ENCODE results near the gene MYPOP. TPM values are rescaled to one million over a fixed set of nuclear protein-coding genes. Genes with fewer than 3 reads are reported as not detected.

Gene MYPOP
- total and polyA plus RNA-seq, 10 of the 15 experiments (the other 5 are each of a cell fraction or from before 2014, with no cell fraction given), result 0.47 to 9.4 (median 1.4) TPM

DNA sequence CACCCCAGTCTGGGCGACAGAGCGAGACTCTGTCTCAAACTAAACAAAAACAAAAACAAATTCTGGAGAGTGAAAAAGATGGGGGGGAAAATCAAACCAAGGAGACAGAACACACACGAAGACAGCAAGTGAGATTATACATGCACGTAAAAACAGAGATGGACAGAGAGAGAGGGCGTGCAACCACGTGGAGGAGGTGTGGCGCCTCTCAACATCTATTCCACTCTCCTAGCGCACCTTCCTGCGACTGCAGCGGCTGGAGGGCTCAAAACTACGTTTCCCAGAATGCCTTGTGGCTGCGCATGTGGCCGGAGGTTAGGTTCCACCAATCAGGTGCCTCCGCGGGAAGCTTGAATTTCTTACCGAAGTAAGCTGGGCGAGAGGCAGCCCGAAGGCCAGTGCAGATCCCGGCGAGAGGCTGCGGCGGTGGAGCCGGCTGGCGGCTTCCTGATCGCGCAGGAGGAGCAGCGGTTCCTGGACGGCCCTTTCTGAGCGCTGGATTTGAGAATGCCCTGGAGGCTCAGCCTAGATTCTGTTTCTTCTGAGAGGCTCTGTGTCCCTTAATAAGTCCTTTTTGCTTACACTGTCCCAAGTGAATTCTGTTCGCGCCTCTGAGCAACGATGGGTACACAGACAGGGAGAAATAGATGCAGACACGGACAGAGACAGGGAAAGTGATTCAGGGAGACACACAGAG is 25.3 kb upstream of the MYPOP start (continued):
- TF ChIP-seq, protein P1, sequence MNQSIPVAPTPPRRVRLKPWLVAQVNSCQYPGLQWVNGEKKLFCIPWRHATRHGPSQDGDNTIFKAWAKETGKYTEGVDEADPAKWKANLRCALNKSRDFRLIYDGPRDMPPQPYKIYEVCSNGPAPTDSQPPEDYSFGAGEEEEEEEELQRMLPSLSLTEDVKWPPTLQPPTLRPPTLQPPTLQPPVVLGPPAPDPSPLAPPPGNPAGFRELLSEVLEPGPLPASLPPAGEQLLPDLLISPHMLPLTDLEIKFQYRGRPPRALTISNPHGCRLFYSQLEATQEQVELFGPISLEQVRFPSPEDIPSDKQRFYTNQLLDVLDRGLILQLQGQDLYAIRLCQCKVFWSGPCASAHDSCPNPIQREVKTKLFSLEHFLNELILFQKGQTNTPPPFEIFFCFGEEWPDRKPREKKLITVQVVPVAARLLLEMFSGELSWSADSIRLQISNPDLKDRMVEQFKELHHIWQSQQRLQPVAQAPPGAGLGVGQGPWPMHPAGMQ (IDR thresholded peaks at IDR 0.05; ENCODE audit: borderline replicate concordance), result no peak
- no peak for TF ChIP-seq SPI1 (IDR thresholded peaks at IDR 0.05; ENCODE audit: borderline replicate concordance, insufficient read depth, low read depth, low read length)

DNA sequence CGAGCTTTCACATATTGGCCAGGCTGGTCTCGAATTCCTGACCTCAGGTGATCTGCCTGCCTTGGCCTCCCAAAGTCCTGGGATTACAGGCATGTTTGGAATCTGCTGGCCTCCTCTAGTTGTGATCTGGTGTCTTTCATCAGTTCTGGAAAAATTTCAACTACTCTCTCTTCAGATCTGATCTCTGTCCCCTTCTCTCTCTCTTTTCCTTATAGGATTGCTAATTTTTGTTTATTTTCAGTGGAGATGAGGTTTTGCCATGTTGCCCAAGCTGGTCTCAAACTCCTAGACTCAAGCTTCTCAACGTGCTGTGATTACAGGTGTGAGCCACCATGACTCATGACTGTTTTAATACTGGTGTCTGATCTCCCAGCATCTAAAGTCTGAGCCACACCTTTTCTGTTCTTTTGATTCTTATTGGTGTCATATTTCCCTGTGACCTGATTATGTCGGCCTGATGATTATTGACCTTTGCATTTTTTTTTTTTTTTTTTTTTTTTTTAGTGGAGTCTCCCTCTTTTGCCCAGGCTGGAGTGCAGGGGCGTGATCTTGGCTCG is 22.6 kb upstream of the MYPOP start:
- POLR2A ChIA-PET, result no interaction called here
- no TSS peak for BruUV-seq (replicated peaks)
- intact Hi-C loops (cut with micrococcal nuclease; ENCODE audit: unreplicated experiment), result no loop called here
- H3K4me2 ChIP-seq (ENCODE audit: control insufficient read depth, insufficient read depth), result no peak overlapping the region
- H3K79me2 ChIP-seq (ENCODE audit: control insufficient read depth, insufficient read depth, low read length), result no peaks in the 10 kb centered on the region
- H3K9ac ChIP-seq (ENCODE audit: control insufficient read depth, insufficient read depth, low read length), result no peak overlapping the region
- RAD21 ChIA-PET (ENCODE audit: unreplicated experiment), result no interaction called here
- CTCF ChIA-PET, result no interaction called here
- in situ Hi-C loops (cut with MboI), result no loop called here
- SMC1A ChIA-PET (ENCODE audit: uncharacterized antibody, unreplicated experiment), result interaction anchor here (0.6 kb wide), 1 partner anchor 874 kb away, joined by 3 read pairs; no protein-coding TSS in a partner anchor
- H3K36me3 ChIP-seq (ENCODE audit: control insufficient read depth in 2 of 2, insufficient read depth in 2 of 2, low read length in 1 of 2), result no peaks in the 10 kb centered on the region
- H3K4me1 ChIP-seq (ENCODE audit: control insufficient read depth, insufficient read depth, low read length), result no peaks in the 10 kb centered on the region; the same call in 1 of the 2 replicates
- H3K27me3 ChIP-seq (replicated peaks in 1 of 2; ENCODE audit: control insufficient read depth in 2 of 2, insufficient read depth in 2 of 2, low read length in 1 of 2), result no peaks in the 10 kb centered on the region
- H4K20me1 ChIP-seq (ENCODE audit: control insufficient read depth, insufficient read depth), result no peaks in the 10 kb centered on the region
- H3K27ac ChIP-seq (ENCODE audit: control insufficient read depth, insufficient read depth), result no peak overlapping the region
- ATAC-seq (no peak), FAIRE-seq (no peak), DNase-seq (ENCODE audit: low read depth, low spot score) (no peak)
- TF ChIP-seq, protein P2, sequence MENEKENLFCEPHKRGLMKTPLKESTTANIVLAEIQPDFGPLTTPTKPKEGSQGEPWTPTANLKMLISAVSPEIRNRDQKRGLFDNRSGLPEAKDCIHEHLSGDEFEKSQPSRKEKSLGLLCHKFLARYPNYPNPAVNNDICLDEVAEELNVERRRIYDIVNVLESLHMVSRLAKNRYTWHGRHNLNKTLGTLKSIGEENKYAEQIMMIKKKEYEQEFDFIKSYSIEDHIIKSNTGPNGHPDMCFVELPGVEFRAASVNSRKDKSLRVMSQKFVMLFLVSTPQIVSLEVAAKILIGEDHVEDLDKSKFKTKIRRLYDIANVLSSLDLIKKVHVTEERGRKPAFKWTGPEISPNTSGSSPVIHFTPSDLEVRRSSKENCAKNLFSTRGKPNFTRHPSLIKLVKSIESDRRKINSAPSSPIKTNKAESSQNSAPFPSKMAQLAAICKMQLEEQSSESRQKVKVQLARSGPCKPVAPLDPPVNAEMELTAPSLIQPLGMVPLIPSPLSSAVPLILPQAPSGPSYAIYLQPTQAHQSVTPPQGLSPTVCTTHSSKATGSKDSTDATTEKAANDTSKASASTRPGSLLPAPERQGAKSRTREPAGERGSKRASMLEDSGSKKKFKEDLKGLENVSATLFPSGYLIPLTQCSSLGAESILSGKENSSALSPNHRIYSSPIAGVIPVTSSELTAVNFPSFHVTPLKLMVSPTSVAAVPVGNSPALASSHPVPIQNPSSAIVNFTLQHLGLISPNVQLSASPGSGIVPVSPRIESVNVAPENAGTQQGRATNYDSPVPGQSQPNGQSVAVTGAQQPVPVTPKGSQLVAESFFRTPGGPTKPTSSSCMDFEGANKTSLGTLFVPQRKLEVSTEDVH (IDR thresholded peaks at IDR 0.05; ENCODE audit: low read depth, partially characterized antibody), result no peak
- TF ChIP-seq, protein P3, sequence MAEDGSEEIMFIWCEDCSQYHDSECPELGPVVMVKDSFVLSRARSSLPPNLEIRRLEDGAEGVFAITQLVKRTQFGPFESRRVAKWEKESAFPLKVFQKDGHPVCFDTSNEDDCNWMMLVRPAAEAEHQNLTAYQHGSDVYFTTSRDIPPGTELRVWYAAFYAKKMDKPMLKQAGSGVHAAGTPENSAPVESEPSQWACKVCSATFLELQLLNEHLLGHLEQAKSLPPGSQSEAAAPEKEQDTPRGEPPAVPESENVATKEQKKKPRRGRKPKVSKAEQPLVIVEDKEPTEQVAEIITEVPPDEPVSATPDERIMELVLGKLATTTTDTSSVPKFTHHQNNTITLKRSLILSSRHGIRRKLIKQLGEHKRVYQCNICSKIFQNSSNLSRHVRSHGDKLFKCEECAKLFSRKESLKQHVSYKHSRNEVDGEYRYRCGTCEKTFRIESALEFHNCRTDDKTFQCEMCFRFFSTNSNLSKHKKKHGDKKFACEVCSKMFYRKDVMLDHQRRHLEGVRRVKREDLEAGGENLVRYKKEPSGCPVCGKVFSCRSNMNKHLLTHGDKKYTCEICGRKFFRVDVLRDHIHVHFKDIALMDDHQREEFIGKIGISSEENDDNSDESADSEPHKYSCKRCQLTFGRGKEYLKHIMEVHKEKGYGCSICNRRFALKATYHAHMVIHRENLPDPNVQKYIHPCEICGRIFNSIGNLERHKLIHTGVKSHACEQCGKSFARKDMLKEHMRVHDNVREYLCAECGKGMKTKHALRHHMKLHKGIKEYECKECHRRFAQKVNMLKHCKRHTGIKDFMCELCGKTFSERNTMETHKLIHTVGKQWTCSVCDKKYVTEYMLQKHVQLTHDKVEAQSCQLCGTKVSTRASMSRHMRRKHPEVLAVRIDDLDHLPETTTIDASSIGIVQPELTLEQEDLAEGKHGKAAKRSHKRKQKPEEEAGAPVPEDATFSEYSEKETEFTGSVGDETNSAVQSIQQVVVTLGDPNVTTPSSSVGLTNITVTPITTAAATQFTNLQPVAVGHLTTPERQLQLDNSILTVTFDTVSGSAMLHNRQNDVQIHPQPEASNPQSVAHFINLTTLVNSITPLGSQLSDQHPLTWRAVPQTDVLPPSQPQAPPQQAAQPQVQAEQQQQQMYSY (CRISPR knock-in tag; IDR thresholded peaks at IDR 0.05), result no peak
- TF ChIP-seq MYB (IDR thresholded peaks at IDR 0.05; ENCODE audit: borderline replicate concordance, low read depth, low read length) (no peak), MEF2A (IDR thresholded peaks at IDR 0.05; ENCODE audit: insufficient read depth, low read depth, low read length) (no peak), DPF2 (IDR thresholded peaks at IDR 0.05) (no peak)
- H2AFZ ChIP-seq (ENCODE audit: control insufficient read depth, low read depth, low read length), result no peak overlapping the region
- no peak overlapping the region for H3K4me3 ChIP-seq
- H3K9me3 ChIP-seq (replicated peaks; ENCODE audit: control insufficient read depth, insufficient read depth, low read length), result no peaks in the 10 kb centered on the region
- WGBS (ENCODE audit: insufficient coverage, insufficient replicate concordance, low lambda C conversion rate, missing lambda C conversion rate), result 27% methylated on average over 6 of the region's 6 CpGs

Measured in GM12878 (cell line).